Measurements from ENCODE around the gene MBOAT2. TPM values are rescaled to one million over a fixed set of nuclear protein-coding genes. Genes with fewer than 3 reads are reported as not detected.

Gene MBOAT2
- total and polyA plus RNA-seq, 2 of the 13 experiments (the other 11 are each of a cell fraction or from before 2014, with no cell fraction given) = 0.11 to 0.36 TPM

- TF ChIP-seq RCOR2 (CRISPR knock-in tag; IDR thresholded peaks at IDR 0.05) = no peak
- TF ChIP-seq ZNF260 (CRISPR knock-in tag; IDR thresholded peaks at IDR 0.05; ENCODE audit: borderline replicate concordance, low read depth) = no peak
- TF ChIP-seq ZNF766 (CRISPR knock-in tag; IDR thresholded peaks at IDR 0.05; ENCODE audit: borderline replicate concordance) = no peak
- no peak for TF ChIP-seq ZNF318 (CRISPR knock-in tag; IDR thresholded peaks at IDR 0.05)
- no peak for TF ChIP-seq ATF5 (CRISPR knock-in tag; IDR thresholded peaks at IDR 0.05; ENCODE audit: low read depth)
- 0 out of 2 replicates have a peak, but pooled peaks have one; percentile 18 for TF ChIP-seq ZNF724P (CRISPR knock-in tag; IDR thresholded peaks at IDR 0.05; ENCODE audit: borderline replicate concordance)
- no peak for TF ChIP-seq TRIM24 (CRISPR knock-in tag; IDR thresholded peaks at IDR 0.05)
- peak; percentile 3 for TF ChIP-seq IKZF4 (CRISPR knock-in tag; IDR thresholded peaks at IDR 0.05; ENCODE audit: borderline replicate concordance, low read depth, not compliant biosample characterization)
- TF ChIP-seq ZNF382 (CRISPR knock-in tag; IDR thresholded peaks at IDR 0.05; ENCODE audit: borderline replicate concordance) = no peak
- 0 out of 2 replicates have a peak, but pooled peaks have one; percentile 5 for TF ChIP-seq TARDBP (CRISPR knock-in tag; IDR thresholded peaks at IDR 0.05)
- TF ChIP-seq ASH2L (IDR thresholded peaks at IDR 0.05; ENCODE audit: insufficient read length, low read depth, low read length) = no peak
- no peak for TF ChIP-seq FOSL1 (CRISPR knock-in tag; IDR thresholded peaks at IDR 0.05; ENCODE audit: borderline replicate concordance)
- TF ChIP-seq ZNF253 (CRISPR knock-in tag; IDR thresholded peaks at IDR 0.05; ENCODE audit: borderline replicate concordance) = no peak
- TF ChIP-seq ZC3H13 (CRISPR knock-in tag; IDR thresholded peaks at IDR 0.05) = no peak
- no peak for TF ChIP-seq SAP130 (CRISPR knock-in tag; IDR thresholded peaks at IDR 0.05; ENCODE audit: low read depth)
- TF ChIP-seq ZNF513 (CRISPR knock-in tag; conservative IDR thresholded peaks at IDR 0.05) = no peak
- peak; percentile 84 for TF ChIP-seq ZBTB38 (CRISPR knock-in tag; IDR thresholded peaks at IDR 0.05)
- TF ChIP-seq ZNF816 (CRISPR knock-in tag; IDR thresholded peaks at IDR 0.05; ENCODE audit: borderline replicate concordance) = no peak
- no peak for TF ChIP-seq ZNF33B (CRISPR knock-in tag; IDR thresholded peaks at IDR 0.05)
- no peak for TF ChIP-seq HNRNPK (IDR thresholded peaks at IDR 0.05; ENCODE audit: low read depth, low read length, poor library complexity, severe bottlenecking)
These were observed 165.7 kb downstream of the MBOAT2 start (continued) for GRCh38 chr2:8837795-8838140.

All from HepG2 (cell line).